Measurements from ENCODE around the gene EDIL3. TPM values are rescaled to one million over a fixed set of nuclear protein-coding genes. Genes with fewer than 3 reads are reported as not detected.

Gene EDIL3
- total RNA-seq, 2 donors from 2014 or later = not detected

DNA sequence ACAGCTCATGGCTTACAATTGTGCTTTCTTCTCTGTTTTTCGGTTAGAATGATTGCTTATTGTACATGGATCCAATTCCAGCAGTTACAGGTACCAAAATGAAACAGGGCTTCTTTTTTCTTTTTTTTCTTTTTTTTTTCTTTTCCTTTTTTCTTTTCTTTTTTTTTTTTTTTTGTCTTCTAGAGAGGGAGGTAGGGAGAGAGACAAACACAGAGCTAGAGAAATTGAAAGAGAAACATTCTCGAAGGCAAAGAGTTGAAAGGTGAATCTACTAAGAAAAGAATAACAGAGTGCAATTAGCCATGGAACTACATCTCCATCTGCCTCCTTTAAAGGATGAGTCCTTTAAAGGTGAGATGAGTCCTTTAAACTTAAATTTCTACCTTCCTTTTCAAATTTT, 1.0 kb upstream of the EDIL3 start:
- H3K4me3 Mint-ChIP-seq = no peak overlapping the region
- peaks cover 40% of the 10 kb centered on the region for H3K27me3 Mint-ChIP-seq (ENCODE audit: low read depth)

GRCh38 chr5:84383816-84384603, 670 bp downstream of the EDIL3 start:
- Mint-ChIP-seq H3K27ac (no peak overlapping the region), H3K27me3 (ENCODE audit: low read depth) (peaks cover 40% of the 10 kb centered on the region), H3K4me1 (ENCODE audit: low read depth) (peaks cover 8% of the 10 kb centered on the region), H3K9me3 (no peaks in the 10 kb centered on the region), H3K36me3 (ENCODE audit: insufficient read depth in 2 of 2) (peaks cover 0 to 5% of the 10 kb centered on the region in 2 donors), H3K4me3 (peak overlapping the region; percentile 54 to 64)
- DNase-seq = no peak
- ATAC-seq (replicated peaks in 1 of 2) = no peak

More for the DNA sequence above, 1.0 kb upstream of the EDIL3 start:
- ATAC-seq (replicated peaks in 1 of 2) = no peak
- Mint-ChIP-seq H3K27ac (no peak overlapping the region), H3K4me1 (ENCODE audit: low read depth) (peaks cover 8% of the 10 kb centered on the region), H3K36me3 (ENCODE audit: insufficient read depth in 2 of 2) (peaks cover 0 to 5% of the 10 kb centered on the region in 2 donors), H3K9me3 (peaks cover 0 to 2% of the 10 kb centered on the region in 2 donors)
- no peak for DNase-seq

DNA sequence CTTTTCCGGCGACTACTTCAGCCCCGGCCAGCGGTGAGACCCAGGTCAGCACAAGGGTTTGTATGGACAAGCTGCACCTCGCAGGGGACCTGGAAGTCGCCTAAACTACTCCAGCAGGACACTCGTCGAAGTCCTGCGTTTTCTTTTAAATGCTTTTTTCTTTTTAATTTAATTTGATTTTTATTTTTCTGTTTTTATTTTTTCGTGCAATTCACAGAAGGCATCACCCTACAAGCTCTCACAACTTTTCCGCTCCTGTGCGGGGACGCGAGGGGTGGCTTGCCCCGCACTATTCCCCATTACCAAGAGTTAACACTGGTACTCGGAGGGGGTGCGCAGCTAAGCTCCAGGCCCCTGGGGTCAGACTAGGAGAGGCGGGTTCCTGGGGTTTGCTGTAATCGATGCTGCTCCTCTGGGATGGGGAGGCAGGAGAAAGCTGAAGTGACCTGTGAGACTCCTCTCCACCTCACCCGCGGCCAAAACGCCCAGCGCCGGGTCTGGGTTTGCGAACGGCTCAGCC, 1.3 kb downstream of the EDIL3 start:
- ATAC-seq (replicated peaks in 1 of 2) (no peak), DNase-seq (no peak)
- peaks cover 40% of the 10 kb centered on the region for H3K27me3 Mint-ChIP-seq (ENCODE audit: low read depth)
- no peak overlapping the region for H3K27ac Mint-ChIP-seq
- peaks cover 8% of the 10 kb centered on the region for H3K4me1 Mint-ChIP-seq (ENCODE audit: low read depth)
- no peak overlapping the region for H3K4me3 Mint-ChIP-seq
- H3K9me3 Mint-ChIP-seq = no peaks in the 10 kb centered on the region
- peaks cover 0 to 5% of the 10 kb centered on the region in 2 donors for H3K36me3 Mint-ChIP-seq (ENCODE audit: insufficient read depth in 2 of 2)

DNA sequence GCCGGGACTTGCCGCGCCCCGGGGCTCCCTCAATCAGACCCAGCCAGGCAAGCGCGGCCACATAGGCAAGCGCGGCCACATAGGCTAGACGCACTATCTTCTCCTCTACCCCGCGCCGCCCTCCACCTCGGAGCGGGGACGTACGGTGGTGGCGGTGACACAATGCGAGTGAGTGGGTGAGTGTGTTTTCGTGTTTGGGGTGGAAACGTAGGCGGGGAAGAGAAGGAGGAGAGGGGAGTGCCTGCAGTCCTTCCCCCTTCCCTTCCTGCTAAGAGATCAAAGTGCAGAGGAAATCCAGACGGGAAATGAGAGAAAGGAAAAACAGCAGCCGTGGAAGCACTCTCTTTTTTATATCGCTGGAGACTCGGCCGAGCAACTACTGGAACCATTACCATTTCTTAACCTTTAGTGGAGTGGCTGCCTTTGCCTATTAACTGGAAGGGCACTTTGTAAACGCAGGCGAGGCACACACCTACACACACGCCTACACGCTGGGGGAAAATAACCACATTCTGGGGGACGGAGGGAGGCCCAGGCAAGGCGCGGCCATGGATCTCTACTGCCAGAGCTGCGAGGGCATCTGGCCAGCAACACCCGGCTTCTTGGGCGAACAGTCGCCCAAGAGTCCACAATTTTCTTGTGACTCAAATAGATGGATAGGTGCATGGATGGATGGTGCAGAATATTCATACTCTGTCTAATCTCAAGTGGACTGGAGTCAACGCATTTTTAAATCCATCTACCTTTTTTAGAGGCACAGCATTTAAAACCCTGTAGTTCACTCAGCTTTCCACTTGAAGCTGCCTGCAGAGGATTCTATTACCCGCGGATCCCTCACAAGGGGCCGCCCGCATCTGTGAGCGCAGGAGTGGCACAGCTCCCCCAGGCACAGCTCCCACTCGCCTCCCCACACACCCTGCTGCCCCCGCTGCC, 2.1 kb downstream of the EDIL3 start:
- Mint-ChIP-seq H3K36me3 (ENCODE audit: insufficient read depth in 2 of 2) (peaks cover 0 to 5% of the 10 kb centered on the region in 2 donors), H3K27me3 (ENCODE audit: low read depth) (peaks cover 40% of the 10 kb centered on the region), H3K9me3 (no peaks in the 10 kb centered on the region), H3K4me3 (peak overlapping the region; percentile 29 to 59), H3K27ac (no peak overlapping the region), H3K4me1 (ENCODE audit: low read depth) (peaks cover 8% of the 10 kb centered on the region)
- DNase-seq (no peak), ATAC-seq (replicated peaks in 1 of 2) (peak; percentile 26 to 37)

- Mint-ChIP-seq H3K4me3 (peak overlapping the region; percentile 29 to 59), H3K9me3 (no peaks in the 10 kb centered on the region)
These were observed 2.9 kb downstream of the EDIL3 start for GRCh38 chr5:84381502-84382362.

DNA sequence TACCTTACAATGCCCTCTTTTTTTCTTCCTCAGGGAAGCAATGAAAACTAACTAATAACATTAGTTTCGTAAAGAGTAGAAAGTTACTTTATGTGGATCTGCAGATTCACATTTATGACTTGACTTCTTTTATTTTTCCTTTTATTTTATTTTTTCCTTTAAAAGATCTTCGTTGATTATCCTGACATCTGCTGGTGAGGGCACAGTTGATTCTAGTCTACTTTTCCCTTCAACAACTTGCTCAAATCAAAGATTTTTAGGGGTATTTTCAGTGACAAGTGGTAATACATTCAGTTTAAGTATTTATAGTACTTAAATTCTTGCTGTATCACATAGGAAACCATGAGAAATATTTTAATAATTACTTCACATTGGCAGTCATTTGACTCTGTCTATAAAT, 4.9 kb downstream of the EDIL3 start:
- peaks cover 0 to 1% of the 10 kb centered on the region in 2 donors for H3K36me3 Mint-ChIP-seq (ENCODE audit: insufficient read depth in 2 of 2)
- peaks cover 8% of the 10 kb centered on the region for H3K4me1 Mint-ChIP-seq (ENCODE audit: low read depth)
- H3K27ac Mint-ChIP-seq = no peak overlapping the region
- no peak for DNase-seq
- peaks cover 24% of the 10 kb centered on the region for H3K27me3 Mint-ChIP-seq (ENCODE audit: low read depth)
- ATAC-seq (replicated peaks in 1 of 2) = no peak
- no peak overlapping the region for H3K4me3 Mint-ChIP-seq
- H3K9me3 Mint-ChIP-seq = no peaks in the 10 kb centered on the region

More at GRCh38 chr5:84381502-84382362, 2.9 kb downstream of the EDIL3 start:
- Mint-ChIP-seq H3K4me1 (ENCODE audit: low read depth) (peaks cover 8% of the 10 kb centered on the region), H3K36me3 (ENCODE audit: insufficient read depth in 2 of 2) (peaks cover 0 to 5% of the 10 kb centered on the region in 2 donors), H3K27me3 (ENCODE audit: low read depth) (peaks cover 40% of the 10 kb centered on the region), H3K27ac (no peak overlapping the region)
- ATAC-seq (replicated peaks in 1 of 2) (no peak), DNase-seq (no peak)

DNA sequence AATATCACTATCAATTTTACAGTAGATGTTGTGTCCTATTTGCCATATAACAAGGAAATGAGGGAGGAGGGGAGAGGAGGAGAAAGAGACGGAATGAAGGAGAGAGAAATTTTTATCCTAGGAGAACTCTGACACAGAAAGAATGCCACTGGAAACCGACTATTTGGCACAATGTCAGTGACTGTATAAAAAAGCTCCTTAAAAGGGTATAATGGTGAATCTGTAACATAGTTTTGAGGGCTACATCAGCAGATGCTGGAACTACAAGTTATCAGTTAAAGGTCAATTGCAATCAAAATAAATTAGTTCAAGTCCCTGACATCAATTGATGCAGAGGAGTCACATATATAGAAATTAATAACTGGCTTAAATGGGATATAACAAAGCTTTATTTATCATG, 5.7 kb downstream of the EDIL3 start:
- Mint-ChIP-seq H3K9me3 (no peaks in the 10 kb centered on the region), H3K27ac (no peak overlapping the region), H3K36me3 (ENCODE audit: insufficient read depth in 2 of 2) (no peaks in the 10 kb centered on the region), H3K4me3 (no peak overlapping the region), H3K27me3 (ENCODE audit: low read depth) (peaks cover 18% of the 10 kb centered on the region), H3K4me1 (ENCODE audit: low read depth) (peaks cover 8% of the 10 kb centered on the region)
- ATAC-seq (replicated peaks in 1 of 2) (no peak), DNase-seq (no peak)

DNA sequence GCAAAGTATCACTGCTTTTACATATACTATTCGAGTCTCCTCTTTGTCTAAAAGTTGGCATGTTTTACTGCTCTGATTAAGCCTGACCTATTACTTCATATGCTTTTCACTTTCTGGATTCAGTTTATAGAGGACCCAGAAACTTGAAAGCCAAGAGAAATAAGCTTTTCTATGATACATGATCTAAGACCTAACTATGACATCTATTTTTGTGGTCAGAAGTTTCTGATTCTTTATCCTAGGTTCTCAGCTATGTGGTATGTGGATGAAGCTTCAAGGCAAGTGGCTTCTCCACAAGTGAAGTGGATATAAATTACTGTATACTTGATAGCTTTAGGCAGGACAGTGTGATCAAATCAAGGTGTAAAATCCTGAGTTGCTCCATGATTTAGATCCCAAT, 6.3 kb downstream of the EDIL3 start:
- no peak overlapping the region for H3K4me3 Mint-ChIP-seq
- peaks cover 8% of the 10 kb centered on the region for H3K4me1 Mint-ChIP-seq (ENCODE audit: low read depth)
- DNase-seq = no peak
- H3K27me3 Mint-ChIP-seq (ENCODE audit: low read depth) = peaks cover 15% of the 10 kb centered on the region
- H3K9me3 Mint-ChIP-seq = no peaks in the 10 kb centered on the region
- H3K36me3 Mint-ChIP-seq (ENCODE audit: insufficient read depth in 2 of 2) = no peaks in the 10 kb centered on the region
- H3K27ac Mint-ChIP-seq = no peak overlapping the region
- ATAC-seq (replicated peaks in 1 of 2) = no peak

GRCh38 chr5:84376346-84376745, 8.3 kb downstream of the EDIL3 start:
- H3K4me3 Mint-ChIP-seq = no peak overlapping the region
- no peak for ATAC-seq (replicated peaks in 1 of 2)
- no peaks in the 10 kb centered on the region for H3K4me1 Mint-ChIP-seq (ENCODE audit: low read depth)

DNA sequence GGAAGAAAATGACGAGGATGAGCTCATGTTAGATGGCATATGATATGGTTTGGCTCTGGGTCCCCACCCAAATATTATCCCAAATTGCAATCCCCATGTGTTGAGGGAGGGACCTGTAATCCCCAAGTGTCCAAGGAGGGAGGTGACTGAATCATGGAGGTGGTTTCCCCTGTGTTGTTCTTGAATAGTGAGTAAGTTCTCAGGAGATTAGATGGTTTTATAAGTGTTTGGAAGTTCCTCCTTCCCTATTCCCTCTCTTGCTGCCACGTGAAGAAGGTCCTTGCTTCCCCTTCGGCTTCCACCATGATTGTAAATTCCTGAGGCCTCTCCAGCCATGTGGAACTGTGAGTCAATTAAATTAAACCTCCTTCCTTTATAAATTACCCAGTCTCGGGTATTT, 10.1 kb downstream of the EDIL3 start:
- DNase-seq (no peak), ATAC-seq (replicated peaks in 1 of 2) (no peak)
- Mint-ChIP-seq H3K36me3 (ENCODE audit: insufficient read depth in 2 of 2) (peaks cover 0 to 1% of the 10 kb centered on the region in 2 donors), H3K9me3 (no peaks in the 10 kb centered on the region), H3K27ac (no peak overlapping the region), H3K4me1 (ENCODE audit: low read depth) (no peaks in the 10 kb centered on the region), H3K4me3 (no peak overlapping the region), H3K27me3 (ENCODE audit: low read depth) (no peaks in the 10 kb centered on the region)

More at GRCh38 chr5:84376346-84376745, 8.3 kb downstream of the EDIL3 start:
- no peak for DNase-seq
- Mint-ChIP-seq H3K27me3 (ENCODE audit: low read depth) (no peaks in the 10 kb centered on the region), H3K9me3 (no peaks in the 10 kb centered on the region), H3K27ac (no peak overlapping the region), H3K36me3 (ENCODE audit: insufficient read depth in 2 of 2) (peaks cover 0 to under 1% of the 10 kb centered on the region in 2 donors)

GRCh38 chr5:84373506-84373905, 11.2 kb downstream of the EDIL3 start:
- Mint-ChIP-seq H3K4me3 (no peak overlapping the region), H3K4me1 (ENCODE audit: low read depth) (no peaks in the 10 kb centered on the region), H3K27me3 (ENCODE audit: low read depth) (no peaks in the 10 kb centered on the region), H3K36me3 (ENCODE audit: insufficient read depth in 2 of 2) (peaks cover 0 to 1% of the 10 kb centered on the region in 2 donors), H3K9me3 (no peaks in the 10 kb centered on the region), H3K27ac (no peak overlapping the region)
- DNase-seq = no peak
- ATAC-seq (replicated peaks in 1 of 2) = no peak

GRCh38 chr5:84372066-84372695, 12.5 kb downstream of the EDIL3 start:
- H3K4me1 Mint-ChIP-seq (ENCODE audit: low read depth) = no peaks in the 10 kb centered on the region
- no peak overlapping the region for H3K4me3 Mint-ChIP-seq
- H3K27ac Mint-ChIP-seq = no peak overlapping the region
- ATAC-seq (replicated peaks in 1 of 2) (no peak), DNase-seq (no peak)
- no peaks in the 10 kb centered on the region for H3K27me3 Mint-ChIP-seq (ENCODE audit: low read depth)
- H3K36me3 Mint-ChIP-seq (ENCODE audit: insufficient read depth in 2 of 2) = peaks cover 0 to 1% of the 10 kb centered on the region in 2 donors
- H3K9me3 Mint-ChIP-seq = no peaks in the 10 kb centered on the region
